ENCODE measurements around the gene ARVCF.

- TF ChIP-seq POLR2AphosphoS5 (IDR thresholded peaks at IDR 0.05; ENCODE audit: low read depth, low read length) (no peak), CTCF (IDR thresholded peaks at IDR 0.05) (no peak)
Observed at GRCh38 chr22:19977296-19978243, 39.1 kb downstream of the ARVCF start.

Measured in Panc1 (cell line).